ENCODE measurements around the gene TMEM59. TPM values are rescaled to one million over a fixed set of nuclear protein-coding genes. Genes with fewer than 3 reads are reported as not detected.

The TMEM59 gene
- total and polyA plus RNA-seq, 2 of the 8 experiments (the other 6 are each of a cell fraction or from before 2014, with no cell fraction given), result 116 to 139 TPM

- FAIRE-seq (no peak), DNase-seq (ENCODE audit: low read depth in 1 of 2, low spot score in 2 of 2) (peak in 1 of 2 experiments; percentile 39)
- Histone ChIP-seq H3K23ac (ENCODE audit: insufficient read length) (no peak overlapping the region), H3K18ac (ENCODE audit: extremely low read depth, low read length) (no peak overlapping the region), H3K4me3 (ENCODE audit: extremely low read depth in 1 of 4, insufficient read depth in 2 of 4, low read depth in 3 of 4, low read length in 4 of 4) (no peak overlapping the region), H3K23me2 (ENCODE audit: low read depth, low read length) (no peaks in the 10 kb centered on the region), H3K9me3 (ENCODE audit: insufficient read depth in 2 of 2, low read depth in 1 of 2, low read length in 1 of 2) (no peaks in the 10 kb centered on the region), H4K5ac (ENCODE audit: insufficient read length, low read depth, low read length) (no peak overlapping the region), H2AK5ac (ENCODE audit: low read depth, low read length) (no peak overlapping the region), H2AFZ (ENCODE audit: low read length) (no peak overlapping the region), H2BK15ac (ENCODE audit: low read length) (no peak overlapping the region), H3K79me2 (ENCODE audit: control insufficient read depth in 1 of 2, insufficient read depth in 2 of 2, low read length in 2 of 2) (no peaks in the 10 kb centered on the region), H3K4ac (replicated peaks; ENCODE audit: insufficient read length, low read depth, low read length) (no peak overlapping the region), H4K8ac (ENCODE audit: extremely low read depth, insufficient read depth, low read length) (no peak overlapping the region), H2BK20ac (ENCODE audit: low read length) (no peak overlapping the region), H4K20me1 (replicated peaks in 1 of 2; ENCODE audit: control insufficient read depth in 1 of 2, insufficient read depth in 2 of 2, low read length in 2 of 2) (no peaks in the 10 kb centered on the region), H3K14ac (ENCODE audit: insufficient read length) (no peak overlapping the region), H4K91ac (replicated peaks; ENCODE audit: insufficient read length, low read length) (no peak overlapping the region), H3K79me1 (ENCODE audit: low read depth, low read length) (no peaks in the 10 kb centered on the region), H3K27me3 (replicated peaks in 1 of 4; ENCODE audit: control insufficient read depth in 3 of 4, extremely low read depth in 1 of 4, insufficient read depth in 3 of 4, low read length in 3 of 4) (no peaks in the 10 kb centered on the region), H2BK5ac (ENCODE audit: low read depth, low read length) (no peak overlapping the region), H3K56ac (replicated peaks; ENCODE audit: insufficient read length, low read depth, low read length) (no peak overlapping the region), H2BK12ac (ENCODE audit: low read depth, low read length) (no peak overlapping the region), H3K4me1 (replicated peaks in 1 of 4; ENCODE audit: control insufficient read depth in 3 of 4, insufficient read depth in 4 of 4, low read length in 3 of 4) (no peaks in the 10 kb centered on the region), H3K4me2 (ENCODE audit: insufficient read depth in 1 of 2, low read depth in 2 of 2, low read length in 2 of 2) (no peak overlapping the region), H3K36me3 (ENCODE audit: control insufficient read depth in 2 of 4, insufficient read depth in 4 of 4, low read length in 3 of 4) (peaks cover 0 to 15% (median 5%) of the 10 kb centered on the region in 4 experiments; a peak in 3 of 8 replicates), H3K9ac (replicated peaks in 1 of 4; ENCODE audit: extremely low read depth in 1 of 4, low read depth in 3 of 4, low read length in 3 of 4) (no peak overlapping the region), H2BK120ac (replicated peaks; ENCODE audit: low read depth, low read length) (no peak overlapping the region), H3K27ac (ENCODE audit: low read depth, low read length) (no peak overlapping the region)
- POLR2A ChIA-PET (ENCODE audit: partially characterized antibody), result no interaction called here
- CTCF ChIA-PET (ENCODE audit: partially characterized antibody), result interaction anchor here (0.8 to 1.9 kb wide), 2 partner anchors 13 to 36 kb away, joined by 3 to 5 read pairs; no protein-coding TSS in a partner anchor
- WGBS, 2 experiments (ENCODE audit: extremely low coverage in 1 of 2, insufficient coverage in 1 of 2, insufficient read length in 1 of 2, insufficient replicate concordance in 2 of 2, low coverage in 1 of 2, low lambda C conversion rate in 2 of 2, missing lambda C conversion rate in 1 of 2), result 93% methylated on average over 5 of the region's 5 CpGs; no CpG with 5 or more reads in 1 of the 2 experiments
- TF ChIP-seq RXRA (IDR thresholded peaks at IDR 0.05; ENCODE audit: insufficient read depth, low read depth, low read length), result no peak
- no peak for TF ChIP-seq SUZ12 (IDR thresholded peaks at IDR 0.05; ENCODE audit: low read length)
- no peak for TF ChIP-seq CTCF (IDR thresholded peaks at IDR 0.05; ENCODE audit: control extremely low read depth in 1 of 3, insufficient read depth in 1 of 3, low read depth in 1 of 3, low read length in 3 of 3)
- TF ChIP-seq SP4 (IDR thresholded peaks at IDR 0.05; ENCODE audit: low read length), result no peak
- no peak for TF ChIP-seq CEBPB (IDR thresholded peaks at IDR 0.05; ENCODE audit: low read depth, low read length)
- no peak for TF ChIP-seq JUND (IDR thresholded peaks at IDR 0.05; ENCODE audit: low read length)
- no peak for TF ChIP-seq CHD2 (IDR thresholded peaks at IDR 0.05; ENCODE audit: low read length)
- TF ChIP-seq ATF3 (IDR thresholded peaks at IDR 0.05; ENCODE audit: insufficient read depth, low read depth, low read length), result no peak
- no peak for TF ChIP-seq RNF2 (IDR thresholded peaks at IDR 0.05; ENCODE audit: borderline replicate concordance, low read depth, low read length, missing control alignments, poor library complexity, severe bottlenecking)
- no peak for TF ChIP-seq ASH2L (IDR thresholded peaks at IDR 0.05; ENCODE audit: low read length)
- no peak for TF ChIP-seq NANOG (IDR thresholded peaks at IDR 0.05; ENCODE audit: insufficient read depth, low read depth, low read length, poor library complexity, severe bottlenecking)
These were observed 25.2 kb downstream of the TMEM59 start for GRCh38 chr1:54027848-54028247.
